K562 (cell line): ENCODE measurements around the gene LEAP2. TPM values are rescaled to one million over a fixed set of nuclear protein-coding genes. Genes with fewer than 3 reads are reported as not detected.
A peak's percentile ranks its signal among the peaks of the same experiment; 100 is the strongest.

Experiments used
- CBX2 ChIP-seq: fragments of 200-600 bp; sonication (generic); IDR thresholded peaks from one replicate; pipeline ENCODE4 v1.6.1; 2012; ENCODE audit warnings: mild to moderate bottlenecking, low read length, inconsistent platforms; ENCODE audit not compliant: insufficient read depth, poor library complexity, severe bottlenecking
- CBX8 ChIP-seq: fragments of 200-600 bp; sonication (generic); IDR thresholded peaks from 2 replicates; pipeline ENCODE4 v1.6.1; 2012; ENCODE audit warnings: borderline replicate concordance, mixed run types, low read depth, mild to moderate bottlenecking, moderate library complexity, mixed read lengths, low read length, control low read depth, inconsistent platforms; ENCODE audit not compliant: poor library complexity, severe bottlenecking; ENCODE audit errors: extremely low read depth
- ETV5 ChIP-seq: sonication (generic); formaldehyde crosslinking; IDR thresholded peaks from 2 replicates; pipeline ENCODE4 v1.4.0; 2020; ENCODE audit warnings: low read depth, mild to moderate bottlenecking, missing genetic modification reagents
- GTF2E2 ChIP-seq: fragments of 200-800 bp; sonication (Bioruptor generic); IDR thresholded peaks from 2 replicates; pipeline ENCODE4 v1.6.1; 2016; ENCODE audit warnings: missing genetic modification characterization, missing compliant biosample characterization
- IFI16 ChIP-seq: fragments of 250-450 bp; sonication (Bioruptor Pico); IDR thresholded peaks from 2 replicates; pipeline ENCODE4 v2.1.2; 2022; ENCODE audit warnings: mild to moderate bottlenecking, inconsistent platforms
- KDM2B ChIP-seq: fragments of 250-450 bp; sonication (Bioruptor Pico); IDR thresholded peaks from 2 replicates; pipeline ENCODE4 v1.8.0; 2021; ENCODE audit warnings: mild to moderate bottlenecking, moderate library complexity
- MAFK ChIP-seq: IDR thresholded peaks from 2 replicates; pipeline ENCODE4 v1.6.1; 2011; ENCODE audit warnings: low read length, improper control_type of control experiment
- PHF20 ChIP-seq: fragments of 450-650 bp; IDR thresholded peaks from 2 replicates; pipeline ENCODE4 v1.6.1; 2018; ENCODE audit not compliant: partially characterized antibody
- RAD21 ChIP-seq, 2 experiments: fragments of 250-450 bp in 1 of 2; fragments of 450-650 bp in 1 of 2; sonication (Bioruptor Pico) in 1 of 2; formaldehyde crosslinking in 1 of 2; IDR thresholded peaks in 1 of 2; conservative IDR thresholded peaks in 1 of 2; 2 replicates each; pipeline versions ENCODE4 v1.4.0 to v1.8.0; 2020 to 2022; ENCODE audit warnings: mild to moderate bottlenecking in 2 of 2, moderate library complexity in 1 of 2
- RBM39 ChIP-seq: fragments of 200-400 bp; formaldehyde crosslinking; optimal IDR thresholded peaks from 2 replicates; pipeline ENCODE3; 2018; ENCODE audit warnings: low read depth, low read length
- SMAD2 ChIP-seq: fragments of 150-350 bp; IDR thresholded peaks from 2 replicates; pipeline ENCODE4 v1.6.1; 2014; ENCODE audit warnings: low read depth, mild to moderate bottlenecking, low read length
- STAG1 ChIP-seq: sonication (generic); formaldehyde crosslinking; IDR thresholded peaks from 2 replicates; pipeline ENCODE4 v1.5.0; 2020; ENCODE audit warnings: missing genetic modification reagents, borderline replicate concordance
- ZNF12 ChIP-seq: sonication (generic); formaldehyde crosslinking; IDR thresholded peaks from 2 replicates; pipeline ENCODE4 v1.4.0; 2020; ENCODE audit warnings: mild to moderate bottlenecking, missing genetic modification reagents
- ZNF586 ChIP-seq: fragments of 450-650 bp; formaldehyde crosslinking; conservative IDR thresholded peaks from 2 replicates; pipeline ENCODE4 v1.4.0; 2020; ENCODE audit warnings: mild to moderate bottlenecking, moderate library complexity
- ZNF76 ChIP-seq: fragments of 250-450 bp; sonication (Bioruptor Pico); IDR thresholded peaks from 2 replicates; pipeline ENCODE4 v1.4.0; 2020; ENCODE audit warnings: mild to moderate bottlenecking, moderate library complexity, borderline replicate concordance
- polyA plus RNA-seq, 8 experiments: library from polyadenylated mRNA; depleted of rRNA in 4 of 8; stranded (reverse) in 5 of 8; unstranded in 3 of 8; fragments of >200 nt; fragmentation: Nextera tagmentation in 2 of 8; fragmentation: Illumina TruSeq in 1 of 8; extraction: Ambion mirVana in 2 of 8; extraction: Trizol in 1 of 8; gene quantifications; 2 replicates each; pipeline versions ENCODE4 v1.2.1 to v1.2.3, GENCODE V29; 2011 to 2014; ENCODE audit warnings: inconsistent platforms in 1 of 8, missing spikeins in 1 of 8
- total RNA-seq, 7 experiments: library from RNA; depleted of rRNA in 6 of 7; stranded (reverse); fragments of >200 nt in 6 of 7; fragmentation: Illumina TruSeq in 2 of 7; extraction: Trizol in 2 of 7; gene quantifications; 2 replicates each; pipeline versions ENCODE4 v1.2.1 to v1.2.3, GENCODE V29; 2011 to 2021; ENCODE audit warnings: low replicate concordance in 1 of 7
- TF ChIP-seq, protein P1 (sequence below): fragments of 450-650 bp; formaldehyde crosslinking; IDR thresholded peaks from 2 replicates; pipeline ENCODE4 v1.4.0; 2020; ENCODE audit warnings: mild to moderate bottlenecking, mixed read lengths
- TF ChIP-seq, protein P2 (sequence below): fragments of 250-450 bp; sonication (Bioruptor Pico); IDR thresholded peaks from 2 replicates; pipeline ENCODE4 v1.8.0; 2021; ENCODE audit warnings: moderate library complexity, mild to moderate bottlenecking, inconsistent platforms
- TF ChIP-seq, protein P3 (sequence below): fragments of 450-650 bp; IDR thresholded peaks from one replicate; pipeline ENCODE4 v1.6.1; 2018; ENCODE audit warnings: mild to moderate bottlenecking, moderate library complexity; ENCODE audit not compliant: partially characterized antibody
- TF ChIP-seq, protein P4 (sequence below): fragments of 250-450 bp; sonication (Bioruptor Pico); IDR thresholded peaks from 2 replicates; pipeline ENCODE4 v1.4.0; 2020; ENCODE audit warnings: mild to moderate bottlenecking

LEAP2 gene
- total and polyA plus RNA-seq, 9 of the 15 experiments (the other 6 are each of a cell fraction or from before 2014, with no cell fraction given), result 1.1 to 5.6 (median 2.5) TPM

DNA sequence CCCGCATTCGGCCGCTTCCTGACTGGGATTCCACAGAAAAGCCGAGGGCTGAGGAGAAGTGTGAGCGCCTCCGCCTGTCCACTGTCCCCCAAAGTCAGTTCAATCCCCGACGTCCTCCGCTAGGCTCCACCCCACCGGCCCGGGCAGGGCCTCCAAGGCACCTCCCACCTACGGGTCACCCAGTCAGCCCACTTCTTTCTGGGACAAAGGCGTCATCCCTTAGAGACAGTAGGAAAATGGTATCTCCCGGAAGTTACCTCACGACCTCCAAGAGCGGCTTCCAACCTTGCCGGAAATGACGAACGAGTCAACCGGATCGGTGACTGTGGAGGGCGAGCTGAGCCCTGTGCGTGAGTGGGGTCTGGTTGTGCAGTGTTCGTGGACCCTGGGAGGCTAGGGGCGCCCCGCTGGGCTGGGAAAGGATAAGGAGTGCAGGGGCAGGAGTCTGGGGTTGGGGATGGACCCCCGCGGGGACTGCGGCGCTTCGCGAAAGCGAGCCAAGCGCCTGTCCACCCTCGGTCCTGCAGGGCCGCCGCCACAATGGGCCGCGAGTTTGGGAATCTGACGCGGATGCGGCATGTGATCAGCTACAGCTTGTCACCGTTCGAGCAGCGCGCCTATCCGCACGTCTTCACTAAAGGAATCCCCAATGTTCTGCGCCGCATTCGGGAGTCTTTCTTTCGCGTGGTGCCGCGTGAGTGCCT lies 7.0 kb upstream of the LEAP2 start, which contains the start of the genes GDF9 and UQCRQ (continued):
- TF ChIP-seq, protein P1, sequence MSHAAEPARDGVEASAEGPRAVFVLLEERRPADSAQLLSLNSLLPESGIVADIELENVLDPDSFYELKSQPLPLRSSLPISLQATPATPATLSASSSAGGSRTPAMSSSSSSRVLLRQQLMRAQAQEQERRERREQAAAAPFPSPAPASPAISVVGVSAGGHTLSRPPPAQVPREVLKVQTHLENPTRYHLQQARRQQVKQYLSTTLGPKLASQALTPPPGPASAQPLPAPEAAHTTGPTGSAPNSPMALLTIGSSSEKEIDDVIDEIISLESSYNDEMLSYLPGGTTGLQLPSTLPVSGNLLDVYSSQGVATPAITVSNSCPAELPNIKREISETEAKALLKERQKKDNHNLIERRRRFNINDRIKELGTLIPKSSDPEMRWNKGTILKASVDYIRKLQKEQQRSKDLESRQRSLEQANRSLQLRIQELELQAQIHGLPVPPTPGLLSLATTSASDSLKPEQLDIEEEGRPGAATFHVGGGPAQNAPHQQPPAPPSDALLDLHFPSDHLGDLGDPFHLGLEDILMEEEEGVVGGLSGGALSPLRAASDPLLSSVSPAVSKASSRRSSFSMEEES (CRISPR knock-in tag), result no peak
- TF ChIP-seq, protein P2, sequence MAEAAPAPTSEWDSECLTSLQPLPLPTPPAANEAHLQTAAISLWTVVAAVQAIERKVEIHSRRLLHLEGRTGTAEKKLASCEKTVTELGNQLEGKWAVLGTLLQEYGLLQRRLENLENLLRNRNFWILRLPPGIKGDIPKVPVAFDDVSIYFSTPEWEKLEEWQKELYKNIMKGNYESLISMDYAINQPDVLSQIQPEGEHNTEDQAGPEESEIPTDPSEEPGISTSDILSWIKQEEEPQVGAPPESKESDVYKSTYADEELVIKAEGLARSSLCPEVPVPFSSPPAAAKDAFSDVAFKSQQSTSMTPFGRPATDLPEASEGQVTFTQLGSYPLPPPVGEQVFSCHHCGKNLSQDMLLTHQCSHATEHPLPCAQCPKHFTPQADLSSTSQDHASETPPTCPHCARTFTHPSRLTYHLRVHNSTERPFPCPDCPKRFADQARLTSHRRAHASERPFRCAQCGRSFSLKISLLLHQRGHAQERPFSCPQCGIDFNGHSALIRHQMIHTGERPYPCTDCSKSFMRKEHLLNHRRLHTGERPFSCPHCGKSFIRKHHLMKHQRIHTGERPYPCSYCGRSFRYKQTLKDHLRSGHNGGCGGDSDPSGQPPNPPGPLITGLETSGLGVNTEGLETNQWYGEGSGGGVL, result no peak
- TF ChIP-seq RBM39 (no peak), ZNF12 (peak; percentile 86), SMAD2 (no peak), KDM2B (CRISPR knock-in tag) (0 out of 2 replicates have a peak, but pooled peaks have one; percentile 39), CBX2 (no peak), CBX8 (no peak), MAFK (peak; percentile 4; the same call in 1 of the 2 replicates), ETV5 (CRISPR knock-in tag) (peak; percentile 66), PHF20 (peak; percentile 84), ZNF586 (CRISPR knock-in tag) (no peak), RAD21 (CRISPR knock-in tag; conservative IDR thresholded peaks at IDR 0.05 in 1 of 2, IDR thresholded peaks at IDR 0.05 in 1 of 2) (peak; percentile 76 to 80), STAG1 (CRISPR knock-in tag) (peak; percentile 34; the same call in 1 of the 2 replicates), GTF2E2 (tag) (peak; percentile 47; the same call in 1 of the 2 replicates), ZNF76 (CRISPR knock-in tag) (no peak), IFI16 (CRISPR knock-in tag) (no peak)
- TF ChIP-seq, protein P3, sequence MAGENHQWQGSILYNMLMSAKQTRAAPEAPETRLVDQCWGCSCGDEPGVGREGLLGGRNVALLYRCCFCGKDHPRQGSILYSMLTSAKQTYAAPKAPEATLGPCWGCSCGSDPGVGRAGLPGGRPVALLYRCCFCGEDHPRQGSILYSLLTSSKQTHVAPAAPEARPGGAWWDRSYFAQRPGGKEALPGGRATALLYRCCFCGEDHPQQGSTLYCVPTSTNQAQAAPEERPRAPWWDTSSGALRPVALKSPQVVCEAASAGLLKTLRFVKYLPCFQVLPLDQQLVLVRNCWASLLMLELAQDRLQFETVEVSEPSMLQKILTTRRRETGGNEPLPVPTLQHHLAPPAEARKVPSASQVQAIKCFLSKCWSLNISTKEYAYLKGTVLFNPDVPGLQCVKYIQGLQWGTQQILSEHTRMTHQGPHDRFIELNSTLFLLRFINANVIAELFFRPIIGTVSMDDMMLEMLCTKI, result no peak
- TF ChIP-seq, protein P4, sequence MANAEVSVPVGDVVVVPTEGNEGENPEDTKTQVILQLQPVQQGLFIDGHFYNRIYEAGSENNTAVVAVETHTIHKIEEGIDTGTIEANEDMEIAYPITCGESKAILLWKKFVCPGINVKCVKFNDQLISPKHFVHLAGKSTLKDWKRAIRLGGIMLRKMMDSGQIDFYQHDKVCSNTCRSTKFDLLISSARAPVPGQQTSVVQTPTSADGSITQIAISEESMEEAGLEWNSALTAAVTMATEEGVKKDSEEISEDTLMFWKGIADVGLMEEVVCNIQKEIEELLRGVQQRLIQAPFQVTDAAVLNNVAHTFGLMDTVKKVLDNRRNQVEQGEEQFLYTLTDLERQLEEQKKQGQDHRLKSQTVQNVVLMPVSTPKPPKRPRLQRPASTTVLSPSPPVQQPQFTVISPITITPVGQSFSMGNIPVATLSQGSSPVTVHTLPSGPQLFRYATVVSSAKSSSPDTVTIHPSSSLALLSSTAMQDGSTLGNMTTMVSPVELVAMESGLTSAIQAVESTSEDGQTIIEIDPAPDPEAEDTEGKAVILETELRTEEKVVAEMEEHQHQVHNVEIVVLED (CRISPR knock-in tag), result no peak
